ENCODE results near the gene AKT3.
"Not testable (repeated sequence)": the region's sequence is repeated elsewhere in the genome, so short reads cannot be mapped to it uniquely, and the experiment has no call there.

Gene AKT3

GRCh38 chr1:243609698-243610097 lies 240.3 kb downstream of the AKT3 start:
- Histone ChIP-seq H3K9ac (ENCODE audit: low read length) (no peak overlapping the region), H3K36me3 (ENCODE audit: control insufficient read depth, insufficient read depth, low read length) (no peaks in the 10 kb centered on the region), H3K27me3 (ENCODE audit: control insufficient read depth, insufficient read depth, low read length) (no peaks in the 10 kb centered on the region), H3K4me3 (ENCODE audit: low read length) (no peak overlapping the region), H3K4me1 (ENCODE audit: control insufficient read depth, insufficient read depth, low read length) (no peaks in the 10 kb centered on the region), H3K9me3 (ENCODE audit: control insufficient read depth, low read length) (no peaks in the 10 kb centered on the region)

- H3K27me3 ChIP-seq (ENCODE audit: control insufficient read depth, insufficient read depth, low read length), result no peaks in the 10 kb centered on the region
- no peaks in the 10 kb centered on the region for H3K4me1 ChIP-seq (ENCODE audit: control insufficient read depth, insufficient read depth, low read length)
- no peaks in the 10 kb centered on the region for H3K9me3 ChIP-seq (ENCODE audit: control insufficient read depth, low read length)
- no peak overlapping the region for H3K9ac ChIP-seq (ENCODE audit: low read length)
- no peaks in the 10 kb centered on the region for H3K36me3 ChIP-seq (ENCODE audit: control insufficient read depth, insufficient read depth, low read length)
- no peak overlapping the region for H3K4me3 ChIP-seq (ENCODE audit: low read length)
These were observed 244.4 kb downstream of the AKT3 start for GRCh38 chr1:243605604-243606003.

GRCh38 chr1:243601720-243602119 lies 248.3 kb downstream of the AKT3 start:
- H3K4me1 ChIP-seq (ENCODE audit: control insufficient read depth, insufficient read depth, low read length), result no peaks in the 10 kb centered on the region

GRCh38 chr1:243598433-243598832 lies 251.6 kb downstream of the AKT3 start:
- Histone ChIP-seq H3K9me3 (ENCODE audit: control insufficient read depth, low read length) (no peaks in the 10 kb centered on the region), H3K36me3 (ENCODE audit: control insufficient read depth, insufficient read depth, low read length) (no peaks in the 10 kb centered on the region), H3K9ac (ENCODE audit: low read length) (no peak overlapping the region), H3K27me3 (ENCODE audit: control insufficient read depth, insufficient read depth, low read length) (no peaks in the 10 kb centered on the region), H3K4me3 (ENCODE audit: low read length) (no peak overlapping the region), H3K4me1 (ENCODE audit: control insufficient read depth, insufficient read depth, low read length) (no peaks in the 10 kb centered on the region)

More at GRCh38 chr1:243601720-243602119, 248.3 kb downstream of the AKT3 start:
- Histone ChIP-seq H3K9ac (ENCODE audit: low read length) (no peak overlapping the region), H3K27me3 (ENCODE audit: control insufficient read depth, insufficient read depth, low read length) (no peaks in the 10 kb centered on the region), H3K36me3 (ENCODE audit: control insufficient read depth, insufficient read depth, low read length) (no peaks in the 10 kb centered on the region), H3K4me3 (ENCODE audit: low read length) (no peak overlapping the region), H3K9me3 (ENCODE audit: control insufficient read depth, low read length) (no peaks in the 10 kb centered on the region)

GRCh38 chr1:243597383-243597782 lies 252.7 kb downstream of the AKT3 start:
- H3K4me1 ChIP-seq (ENCODE audit: control insufficient read depth, insufficient read depth, low read length), result no peaks in the 10 kb centered on the region
- no peaks in the 10 kb centered on the region for H3K9me3 ChIP-seq (ENCODE audit: control insufficient read depth, low read length)
- no peaks in the 10 kb centered on the region for H3K27me3 ChIP-seq (ENCODE audit: control insufficient read depth, insufficient read depth, low read length)
- no peak overlapping the region for H3K4me3 ChIP-seq (ENCODE audit: low read length)
- no peak overlapping the region for H3K9ac ChIP-seq (ENCODE audit: low read length)
- H3K36me3 ChIP-seq (ENCODE audit: control insufficient read depth, insufficient read depth, low read length), result no peaks in the 10 kb centered on the region

GRCh38 chr1:243596431-243597062 lies 253.5 kb downstream of the AKT3 start:
- Histone ChIP-seq H3K27me3 (ENCODE audit: control insufficient read depth, insufficient read depth, low read length) (no peaks in the 10 kb centered on the region), H3K4me1 (ENCODE audit: control insufficient read depth, insufficient read depth, low read length) (no peaks in the 10 kb centered on the region), H3K9ac (ENCODE audit: low read length) (no peak overlapping the region), H3K9me3 (ENCODE audit: control insufficient read depth, low read length) (no peaks in the 10 kb centered on the region), H3K36me3 (ENCODE audit: control insufficient read depth, insufficient read depth, low read length) (no peaks in the 10 kb centered on the region), H3K4me3 (ENCODE audit: low read length) (no peak overlapping the region)

GRCh38 chr1:243595527-243596210 lies 254.4 kb downstream of the AKT3 start:
- Histone ChIP-seq H3K4me1 (ENCODE audit: control insufficient read depth, insufficient read depth, low read length) (no peaks in the 10 kb centered on the region), H3K4me3 (ENCODE audit: low read length) (no peak overlapping the region), H3K27me3 (ENCODE audit: control insufficient read depth, insufficient read depth, low read length) (no peaks in the 10 kb centered on the region), H3K9me3 (ENCODE audit: control insufficient read depth, low read length) (no peaks in the 10 kb centered on the region), H3K36me3 (ENCODE audit: control insufficient read depth, insufficient read depth, low read length) (no peaks in the 10 kb centered on the region), H3K9ac (ENCODE audit: low read length) (no peak overlapping the region)

- no peaks in the 10 kb centered on the region for H3K4me1 ChIP-seq (ENCODE audit: control insufficient read depth, insufficient read depth, low read length)
- no peaks in the 10 kb centered on the region for H3K36me3 ChIP-seq (ENCODE audit: control insufficient read depth, insufficient read depth, low read length)
- H3K9me3 ChIP-seq (ENCODE audit: control insufficient read depth, low read length), result no peaks in the 10 kb centered on the region
- no peak overlapping the region for H3K4me3 ChIP-seq (ENCODE audit: low read length)
- H3K9ac ChIP-seq (ENCODE audit: low read length), result no peak overlapping the region
- H3K27me3 ChIP-seq (ENCODE audit: control insufficient read depth, insufficient read depth, low read length), result no peaks in the 10 kb centered on the region
These were observed 255.6 kb downstream of the AKT3 start for GRCh38 chr1:243594455-243594854.

GRCh38 chr1:243589286-243589685 lies 260.8 kb downstream of the AKT3 start:
- H3K36me3 ChIP-seq (ENCODE audit: control insufficient read depth, insufficient read depth, low read length); H3K4me3 ChIP-seq (ENCODE audit: low read length); H3K9me3 ChIP-seq (ENCODE audit: control insufficient read depth, low read length); H3K27me3 ChIP-seq (ENCODE audit: control insufficient read depth, insufficient read depth, low read length); H3K9ac ChIP-seq (ENCODE audit: low read length); H3K4me1 ChIP-seq (ENCODE audit: control insufficient read depth, insufficient read depth, low read length): not testable (repeated sequence)

GRCh38 chr1:243587823-243588560 lies 262.1 kb downstream of the AKT3 start:
- H3K4me3 ChIP-seq (ENCODE audit: low read length), result no peak overlapping the region
- no peaks in the 10 kb centered on the region for H3K36me3 ChIP-seq (ENCODE audit: control insufficient read depth, insufficient read depth, low read length)
- H3K9me3 ChIP-seq (ENCODE audit: control insufficient read depth, low read length), result no peaks in the 10 kb centered on the region
- no peaks in the 10 kb centered on the region for H3K4me1 ChIP-seq (ENCODE audit: control insufficient read depth, insufficient read depth, low read length)
- H3K9ac ChIP-seq (ENCODE audit: low read length), result no peak overlapping the region
- no peaks in the 10 kb centered on the region for H3K27me3 ChIP-seq (ENCODE audit: control insufficient read depth, insufficient read depth, low read length)

GRCh38 chr1:243587285-243587684 lies 262.8 kb downstream of the AKT3 start:
- Histone ChIP-seq H3K4me3 (ENCODE audit: low read length) (no peak overlapping the region), H3K9me3 (ENCODE audit: control insufficient read depth, low read length) (no peaks in the 10 kb centered on the region), H3K36me3 (ENCODE audit: control insufficient read depth, insufficient read depth, low read length) (no peaks in the 10 kb centered on the region), H3K27me3 (ENCODE audit: control insufficient read depth, insufficient read depth, low read length) (no peaks in the 10 kb centered on the region), H3K9ac (ENCODE audit: low read length) (no peak overlapping the region), H3K4me1 (ENCODE audit: control insufficient read depth, insufficient read depth, low read length) (no peaks in the 10 kb centered on the region)

GRCh38 chr1:243585982-243586381 lies 264.1 kb downstream of the AKT3 start:
- no peaks in the 10 kb centered on the region for H3K27me3 ChIP-seq (ENCODE audit: control insufficient read depth, insufficient read depth, low read length)
- H3K9ac ChIP-seq (ENCODE audit: low read length), result no peak overlapping the region
- no peaks in the 10 kb centered on the region for H3K36me3 ChIP-seq (ENCODE audit: control insufficient read depth, insufficient read depth, low read length)
- H3K4me1 ChIP-seq (ENCODE audit: control insufficient read depth, insufficient read depth, low read length), result no peaks in the 10 kb centered on the region
- H3K4me3 ChIP-seq (ENCODE audit: low read length), result no peak overlapping the region
- H3K9me3 ChIP-seq (ENCODE audit: control insufficient read depth, low read length), result no peaks in the 10 kb centered on the region

Data from mucosa of stomach (tissue), 1 donor.